ENCODE results near the gene LPO. TPM values are rescaled to one million over a fixed set of nuclear protein-coding genes. Genes with fewer than 3 reads are reported as not detected.

Gene LPO
- total and polyA plus RNA-seq, 2 donors (not counting 3 experiments of a cell fraction or from before 2014, with no cell fraction given) = not detected

- Histone ChIP-seq H3K9me3 (replicated peaks; ENCODE audit: control insufficient read depth, insufficient read depth, low read length) (no peaks in the 10 kb centered on the region), H2AFZ (ENCODE audit: low read depth, low read length) (no peak overlapping the region), H3K36me3 (ENCODE audit: control insufficient read depth in 2 of 2, extremely low read depth in 1 of 2, insufficient read depth in 2 of 2, low read length in 2 of 2) (no peaks in the 10 kb centered on the region), H3K4me3 (replicated peaks in 1 of 3; ENCODE audit: insufficient read depth in 1 of 3, low read depth in 1 of 3, low read length in 3 of 3) (no peak overlapping the region), H3K9me1 (replicated peaks; ENCODE audit: control insufficient read depth, extremely low read depth, insufficient read depth, low read length) (no peaks in the 10 kb centered on the region), H3K79me2 (ENCODE audit: control insufficient read depth, insufficient read depth, low read length) (no peaks in the 10 kb centered on the region), H4K20me1 (replicated peaks; ENCODE audit: control insufficient read depth, extremely low read depth, insufficient read depth, low read length) (no peaks in the 10 kb centered on the region), H3K27me3 (ENCODE audit: control insufficient read depth in 2 of 2, insufficient read depth in 2 of 2, low read length in 2 of 2) (peaks cover 8 to 16% of the 10 kb centered on the region in 2 experiments), H3K27ac (ENCODE audit: insufficient read depth, low read depth, low read length) (no peak overlapping the region), H3K4me1 (ENCODE audit: control insufficient read depth, extremely low read depth, insufficient read depth, low read length) (no peaks in the 10 kb centered on the region), H3K9ac (replicated peaks; ENCODE audit: extremely low read depth, insufficient read depth, low read length) (no peak overlapping the region), H3K4me2 (ENCODE audit: insufficient read depth, low read length) (no peak overlapping the region)
- dilution Hi-C loops (cut with MboI; ENCODE audit: extremely low pct_ligation_motif_present, low sequenced_read_pairs) = no loop called here
- intact Hi-C loops (cut with micrococcal nuclease) = no loop called here
- TF ChIP-seq MAX (IDR thresholded peaks at IDR 0.05; ENCODE audit: insufficient read depth, insufficient read length) (no peak), GATA2 (IDR thresholded peaks at IDR 0.05; ENCODE audit: insufficient read depth, insufficient read length, low read depth, low read length) (no peak), CTCF (IDR thresholded peaks at IDR 0.05; ENCODE audit: extremely low read depth in 1 of 2, insufficient read depth in 1 of 2, low read depth in 1 of 2, low read length in 2 of 2) (no peak), FOS (IDR thresholded peaks at IDR 0.05; ENCODE audit: borderline replicate concordance, insufficient read depth, low read length) (no peak), MYC (IDR thresholded peaks at IDR 0.05; ENCODE audit: low read depth, low read length) (no peak), JUN (IDR thresholded peaks at IDR 0.05; ENCODE audit: borderline replicate concordance, insufficient read depth, insufficient read length, low read depth) (no peak), EZH2 (IDR thresholded peaks at IDR 0.05; ENCODE audit: borderline replicate concordance, low read depth, low read length, severe bottlenecking) (no peak), POLR2AphosphoS5 (IDR thresholded peaks at IDR 0.05; ENCODE audit: insufficient read depth, low read depth, low read length) (no peak), POLR2A (IDR thresholded peaks at IDR 0.05; ENCODE audit: low read depth, low read length) (no peak)
- POLR2A ChIA-PET = no interaction called here
- no peak for DNase-seq (ENCODE audit: low read depth, low spot score)
- CTCF ChIA-PET = interaction anchor here (1.5 to 3.3 kb wide), 3 partner anchors 10 to 18 kb away, joined by 5 to 12 read pairs (median 8); no protein-coding TSS in a partner anchor
- no TSS peak for BruUV-seq (replicated peaks)
- FAIRE-seq = no peak
Observed at GRCh38 chr17:58231641-58232040, 6.7 kb upstream of the LPO start.

All from endothelial cell of umbilical vein (primary cell).